A673 (cell line): ENCODE data around the gene MROH2B. TPM values are rescaled to one million over a fixed set of nuclear protein-coding genes. Genes with fewer than 3 reads are reported as not detected.

Experiments
- BruUV-seq: library from RNA; stranded (reverse); fragments of 400-500 nt; replicated peaks from 2 replicates; lab custom pipeline; 2021; lab: Mats Ljungman, UMichigan
- CTCF ChIA-PET: fragments of 300-600 bp; sonication (Branson Sonifier 250); formaldehyde crosslinking; loops from one replicate; lab custom pipeline; 2022; ENCODE audit warnings: antibody characterized with exemption; lab: Charles Lee
- POLR2A ChIA-PET: fragments of 300-600 bp; sonication (Branson Sonifier 250); formaldehyde crosslinking; loops from one replicate; lab custom pipeline; 2022; ENCODE audit warnings: antibody characterized with exemption; ENCODE audit not compliant: low non-redundant PET; lab: Charles Lee
- DNase-seq: peaks from one replicate; pipeline ENCODE4 v3.0.0-alpha.2; 2015; ENCODE audit warnings: low spot score
- H3K27ac ChIP-seq: fragments of 200-600 bp; sonication (generic); 2 replicates; pipeline ENCODE4 v1.5.1; 2016; ENCODE audit warnings: mixed run types, low read depth, mild to moderate bottlenecking, mixed read lengths, antibody characterized with exemption, low read length; ENCODE audit not compliant: poor library complexity, severe bottlenecking
- H3K27me3 ChIP-seq: fragments of 200-600 bp; sonication (generic); replicated peaks from 2 replicates; pipeline ENCODE4 v1.6.1; 2017; ENCODE audit warnings: mixed run types, low read depth, mild to moderate bottlenecking, mixed read lengths, antibody characterized with exemption, low read length; ENCODE audit not compliant: insufficient read depth, poor library complexity
- H3K36me3 ChIP-seq: fragments of 200-600 bp; sonication (generic); 2 replicates; pipeline ENCODE4 v1.6.1; 2016; ENCODE audit warnings: mixed run types, mild to moderate bottlenecking, mixed read lengths, antibody characterized with exemption, low read length; ENCODE audit not compliant: insufficient read depth, poor library complexity, severe bottlenecking
- H3K4me1 ChIP-seq: fragments of 200-600 bp; sonication (generic); 2 replicates; pipeline ENCODE4 v1.6.1; 2017; ENCODE audit warnings: mixed run types, mild to moderate bottlenecking, mixed read lengths, antibody characterized with exemption, low read length; ENCODE audit not compliant: insufficient read depth, poor library complexity, severe bottlenecking
- H3K4me3 ChIP-seq: fragments of 200-600 bp; sonication (generic); 2 replicates; pipeline ENCODE4 v1.5.1; 2016; ENCODE audit warnings: low read depth, mixed run types, mild to moderate bottlenecking, mixed read lengths, low read length; ENCODE audit not compliant: poor library complexity, severe bottlenecking
- H3K9me3 ChIP-seq: fragments of 200-600 bp; sonication (generic); 2 replicates; pipeline ENCODE4 v1.6.1; 2016; ENCODE audit warnings: mixed run types, low read depth, mild to moderate bottlenecking, mixed read lengths, antibody characterized with exemption, low read length; ENCODE audit not compliant: poor library complexity, severe bottlenecking
- CTCF ChIP-seq: fragments of 300-800, 200-600 bp; sonication (generic); conservative IDR thresholded peaks from 2 replicates; pipeline ENCODE4 v1.5.1; 2017; ENCODE audit warnings: low read depth, mild to moderate bottlenecking, antibody characterized with exemption, low read length, moderate library complexity, mixed read lengths
- EZH2 ChIP-seq: fragments of 200-600 bp; sonication (generic); IDR thresholded peaks from 2 replicates; pipeline ENCODE4 v1.6.1; 2017; ENCODE audit warnings: borderline replicate concordance, low read depth, mild to moderate bottlenecking, mixed read lengths, antibody characterized with exemption, low read length; ENCODE audit not compliant: poor library complexity, severe bottlenecking
- intact Hi-C: fragments of 100-400 bp; cut with micrococcal nuclease; formaldehyde crosslinking; loops from one replicate; pipeline ENCODE4 v1.10.0; 2022; ENCODE audit not compliant: unreplicated experiment
- total RNA-seq: library from RNA; stranded (reverse); gene quantifications from 2 replicates; pipeline ENCODE4 v1.2.3, GENCODE V29; 2021

Gene MROH2B
- total RNA-seq, 1 experiment from 2014 or later = not detected

DNA sequence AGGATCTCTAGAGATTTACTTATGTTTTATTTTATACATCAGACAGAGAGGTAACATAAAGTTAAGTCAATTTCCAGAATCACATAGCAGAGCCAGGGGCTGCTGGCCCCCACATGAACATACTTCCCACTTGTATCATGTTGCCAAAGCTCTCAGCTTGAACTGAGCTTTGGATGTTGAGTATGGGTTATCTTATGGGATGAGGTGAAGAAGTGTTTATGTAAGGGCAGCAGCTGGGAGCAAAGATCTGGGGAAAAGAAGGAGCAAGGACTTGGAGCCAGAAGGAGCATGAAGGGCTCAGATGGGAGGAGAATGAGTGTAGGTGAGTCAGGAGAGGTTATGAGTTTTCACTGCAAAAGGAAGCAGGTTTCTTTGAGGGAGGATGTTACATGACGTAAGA, 72.0 kb downstream of the MROH2B start:
- no peak overlapping the region for H3K4me3 ChIP-seq
- ChIA-PET POLR2A (no interaction called here), CTCF (no interaction called here)
- DNase-seq = no peak
- TF ChIP-seq EZH2 (no peak), CTCF (no peak)
- no peaks in the 10 kb centered on the region for H3K9me3 ChIP-seq
- no peaks in the 10 kb centered on the region for H3K4me1 ChIP-seq
- H3K36me3 ChIP-seq = no peaks in the 10 kb centered on the region
- no peak overlapping the region for H3K27ac ChIP-seq
- BruUV-seq = no TSS peak
- no peaks in the 10 kb centered on the region for H3K27me3 ChIP-seq
- intact Hi-C loops = no loop called here

GRCh38 chr5:40995801-40996586, 75.1 kb downstream of the MROH2B start:
- no TSS peak for BruUV-seq
- POLR2A ChIA-PET = no interaction called here
- H3K4me1 ChIP-seq = no peaks in the 10 kb centered on the region
- TF ChIP-seq CTCF (no peak), EZH2 (no peak)
- H3K4me3 ChIP-seq = no peak overlapping the region
- no peak for DNase-seq
- intact Hi-C loops = no loop called here
- CTCF ChIA-PET = no interaction called here
- H3K9me3 ChIP-seq = no peaks in the 10 kb centered on the region
- no peaks in the 10 kb centered on the region for H3K36me3 ChIP-seq
- no peak overlapping the region for H3K27ac ChIP-seq
- H3K27me3 ChIP-seq = no peaks in the 10 kb centered on the region

DNA sequence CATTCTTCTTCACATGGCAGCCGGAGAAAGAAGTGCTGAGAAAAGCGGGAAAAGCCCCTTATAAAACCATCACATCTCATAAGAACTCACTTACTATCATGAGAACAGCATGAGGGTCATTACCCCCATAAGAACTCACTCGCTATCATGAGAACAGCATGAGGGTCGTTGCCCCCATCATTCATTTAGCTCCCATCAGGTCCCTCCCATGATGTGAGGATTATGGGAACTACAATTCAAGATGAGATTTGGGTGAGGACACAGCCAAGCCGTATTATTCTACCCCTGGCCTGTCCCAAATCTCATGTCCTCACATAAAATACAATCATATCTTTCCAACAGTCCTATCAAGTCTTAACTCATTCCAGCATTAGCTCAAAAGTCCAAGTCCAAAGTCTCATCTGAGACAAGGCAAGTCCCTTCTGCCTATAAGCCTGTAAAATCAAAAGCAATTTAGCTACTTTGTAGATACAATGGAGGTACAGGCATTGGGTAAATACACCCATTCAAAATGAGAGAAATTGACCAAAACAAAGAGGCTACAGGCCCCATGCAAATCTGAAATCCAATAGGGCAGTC, 79.1 kb downstream of the MROH2B start:
- H3K4me1 ChIP-seq = no peaks in the 10 kb centered on the region
- POLR2A ChIA-PET = no interaction called here
- intact Hi-C loops = no loop called here
- no peaks in the 10 kb centered on the region for H3K36me3 ChIP-seq
- H3K27me3 ChIP-seq = no peaks in the 10 kb centered on the region
- H3K9me3 ChIP-seq = no peaks in the 10 kb centered on the region
- BruUV-seq = no TSS peak
- no peak overlapping the region for H3K4me3 ChIP-seq
- no peak overlapping the region for H3K27ac ChIP-seq
- CTCF ChIA-PET = no interaction called here
- TF ChIP-seq EZH2 (no peak), CTCF (no peak)
- no peak for DNase-seq
